HG02970 (cell line): ENCODE results near the gene ATAD3B.
"Not testable (repeated sequence)": the region's sequence is repeated elsewhere in the genome, so short reads cannot be mapped to it uniquely, and the experiment has no call there.

Experiments used
- ATAC-seq: cut with Tn5 transposase; IDR thresholded peaks from one replicate; pipeline ENCODE4 v1.9.1; 2021; ENCODE audit warnings: mild to moderate bottlenecking, moderate library complexity, moderate number of reproducible peaks; ENCODE audit not compliant: unreplicated experiment, low FRiP score

The ATAD3B gene

GRCh38 chr1:1471389-1472052 lies at the start of gene ATAD3B:
Gene ATAD3B, plus strand, starts transcription at chr1:1471765. Its CDS starts 120 bp downstream, at chr1:1471885.
- peak; percentile 93 for ATAC-seq

GRCh38 chr1:1421907-1422464 lies 49.6 kb upstream of the ATAD3B start:
- no peak for ATAC-seq

GRCh38 chr1:1422465-1423244 lies 48.9 kb upstream of the ATAD3B start:
- ATAC-seq = no peak

- ATAC-seq = no peak
These were observed 48.3 kb upstream of the ATAD3B start for GRCh38 chr1:1423245-1423597.

GRCh38 chr1:1424707-1425106 lies 46.9 kb upstream of the ATAD3B start:
- ATAC-seq = no peak

- ATAC-seq = no peak
These were observed 46.2 kb upstream of the ATAD3B start for GRCh38 chr1:1425426-1425752.

- ATAC-seq = no peak
These were observed 45.6 kb upstream of the ATAD3B start for GRCh38 chr1:1425753-1426495.

GRCh38 chr1:1426496-1427105 lies 45.0 kb upstream of the ATAD3B start:
- ATAC-seq = no peak

- no peak for ATAC-seq
These were observed 44.3 kb upstream of the ATAD3B start for GRCh38 chr1:1427106-1427819.

- ATAC-seq = no peak
These were observed 43.8 kb upstream of the ATAD3B start for GRCh38 chr1:1427820-1428148.

- ATAC-seq = no peak
These were observed 43.4 kb upstream of the ATAD3B start for GRCh38 chr1:1428174-1428573.

GRCh38 chr1:1428967-1429366 lies 42.6 kb upstream of the ATAD3B start:
- ATAC-seq = not testable (repeated sequence)

GRCh38 chr1:1429671-1430073 lies 41.9 kb upstream of the ATAD3B start:
- ATAC-seq = no peak

GRCh38 chr1:1430114-1430982 lies 41.2 kb upstream of the ATAD3B start:
- no peak for ATAC-seq

- ATAC-seq = no peak
These were observed 40.3 kb upstream of the ATAD3B start for GRCh38 chr1:1430992-1431844.

- ATAC-seq = no peak
These were observed 39.7 kb upstream of the ATAD3B start for GRCh38 chr1:1431845-1432273.

- ATAC-seq = no peak
These were observed 39.2 kb upstream of the ATAD3B start for GRCh38 chr1:1432274-1432950.
